A549 (cell line): Measurements from ENCODE around the gene EEIG1.
A peak's percentile ranks its signal among the peaks of the same experiment; 100 is the strongest.

ENCODE experiments used
- CEBPB ChIP-seq, 2 experiments: fragments of >200 bp in 1 of 2; sonication (Bioruptor Twin) in 1 of 2; formaldehyde crosslinking in 1 of 2; IDR thresholded peaks; 2 replicates each; pipeline ENCODE4 v1.6.1; 2012 to 2016
- CTCF ChIP-seq: fragments of >200 bp; sonication (Bioruptor Twin); formaldehyde crosslinking; IDR thresholded peaks from 3 replicates; pipeline ENCODE4 v1.5.1; 2016
- MAFK ChIP-seq: fragments of 450-650 bp; IDR thresholded peaks from 2 replicates; pipeline ENCODE4 v1.6.1; 2014; ENCODE audit not compliant: partially characterized antibody
- RAD21 ChIP-seq, 2 experiments: fragments of >200 bp in 1 of 2; sonication (Bioruptor Twin) in 1 of 2; formaldehyde crosslinking in 1 of 2; IDR thresholded peaks in 1 of 2; conservative IDR thresholded peaks in 1 of 2; 2 replicates in 1 of 2; 3 replicates in 1 of 2; pipeline ENCODE4 v1.6.1; 2012 to 2018; ENCODE audit warnings: inconsistent platforms in 1 of 2
- SREBF2 ChIP-seq: fragments of 450-650 bp; IDR thresholded peaks from 2 replicates; pipeline ENCODE4 v1.6.1; 2014; ENCODE audit warnings: mild to moderate bottlenecking, moderate library complexity
- TP53 ChIP-seq: fragments of 250-450 bp; sonication (Bioruptor Pico); IDR thresholded peaks from 2 replicates; pipeline ENCODE4 v1.5.0; 2021; ENCODE audit warnings: mild to moderate bottlenecking, moderate library complexity
- ZC3H11A ChIP-seq: fragments of 450-650 bp; IDR thresholded peaks from 2 replicates; pipeline ENCODE4 v1.6.1; 2014; ENCODE audit warnings: antibody characterized with exemption, mild to moderate bottlenecking

- TF ChIP-seq RAD21 (conservative IDR thresholded peaks at IDR 0.05 in 1 of 2, IDR thresholded peaks at IDR 0.05 in 1 of 2) (peak in 1 of 2 experiments; percentile 35; a peak in 2 of 5 replicates), CTCF (no peak), CEBPB (IDR thresholded peaks at IDR 0.05) (no peak), ZC3H11A (no peak), MAFK (peak; percentile 98), TP53 (CRISPR knock-in tag) (no peak), SREBF2 (no peak)
Measured at GRCh38 chr9:128001779-128002298, 21.1 kb upstream of the EEIG1 start.
